Left ventricle myocardium superior (tissue), 1 donor: ENCODE results near the gene SLC1A6. TPM values are rescaled to one million over a fixed set of nuclear protein-coding genes. Genes with fewer than 3 reads are reported as not detected.
"Not testable (repeated sequence)": the region's sequence is repeated elsewhere in the genome, so short reads cannot be mapped to it uniquely, and the experiment has no call there.

Source experiments
- ATAC-seq: fragments of 200-7000 bp; cut with Tn5 transposase; one replicate; pipeline ENCODE4 v1.9.1; 2020; ENCODE audit warnings: mild to moderate bottlenecking, moderate library complexity
- DNase-seq: peaks from one replicate; pipeline ENCODE4 v3.0.0-alpha.2; 2020
- intact Hi-C: fragments of 100-400 bp; cut with micrococcal nuclease; formaldehyde crosslinking; loops from one replicate; pipeline ENCODE4 v1.11.0; 2022
- total RNA-seq: library from RNA; stranded (reverse); fragmentation: NEBNext Ultra II Directional; extraction: Animal tissue kit (Norgen Biotek cat#: 25700); gene quantifications from one replicate; pipeline ENCODE4 v1.2.1, GENCODE V29; 2021
- donor health status: DM: no; HTN: yes; CAD: no; lungs with severe emphysema.

Gene SLC1A6
- total RNA-seq, 1 donor from 2014 or later = not detected

DNA sequence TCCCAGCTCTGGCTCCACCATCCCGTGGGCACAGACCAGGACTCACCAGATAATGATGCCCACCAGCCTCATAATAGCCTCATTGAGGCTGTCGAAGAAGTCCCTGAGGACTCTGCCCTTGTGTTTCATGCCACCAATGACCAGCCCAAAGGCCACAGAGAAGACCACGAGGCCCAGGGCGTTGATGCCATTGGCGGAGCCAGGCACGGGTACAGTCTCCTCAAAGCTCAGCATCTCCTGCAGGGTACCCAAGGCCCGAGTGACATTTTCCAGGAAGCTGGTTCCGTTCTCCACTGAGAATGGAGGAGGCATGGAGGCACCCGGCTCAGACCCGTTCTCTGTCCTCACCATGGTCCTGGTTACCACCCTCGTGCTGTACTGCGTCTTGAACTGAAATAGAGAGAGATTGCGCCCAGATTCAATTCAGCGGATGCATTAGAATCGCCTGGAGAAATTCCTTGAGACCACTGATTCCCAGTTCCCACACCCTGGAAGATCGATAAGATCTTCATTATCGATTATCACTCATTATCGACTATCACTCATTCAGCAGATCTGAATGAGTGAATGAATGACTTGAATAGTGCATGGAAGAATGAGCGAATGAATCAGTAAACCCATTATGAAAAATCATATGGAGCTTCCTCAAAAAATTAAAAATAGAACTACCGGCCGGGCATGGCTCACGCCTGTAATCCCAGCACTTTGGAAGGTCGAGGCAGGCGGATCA, 17.5 kb downstream of the SLC1A6 start:
- DNase-seq (no peak), ATAC-seq (no peak)
- intact Hi-C loops = no loop called here

DNA sequence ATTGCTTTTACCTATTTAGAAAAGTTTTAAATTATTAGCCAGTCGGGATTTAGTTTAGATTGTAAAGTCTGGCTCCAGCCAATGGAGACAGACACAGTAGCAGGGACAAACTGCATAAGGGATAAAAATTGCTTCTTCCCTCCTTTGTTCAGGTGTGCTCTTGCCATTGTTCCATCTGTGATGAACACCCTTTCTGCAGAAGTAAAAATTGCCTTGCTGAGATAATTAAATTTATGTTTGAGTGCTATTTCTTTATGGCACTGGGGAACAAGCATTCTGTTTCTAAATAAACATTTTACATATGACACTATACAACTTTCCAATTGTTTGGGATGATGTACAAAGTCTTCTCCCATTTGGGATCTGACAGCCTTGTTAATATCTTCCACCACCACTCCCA, 20.4 kb downstream of the SLC1A6 start:
- intact Hi-C loops = no loop called here
- DNase-seq = no peak
- ATAC-seq = no peak

DNA sequence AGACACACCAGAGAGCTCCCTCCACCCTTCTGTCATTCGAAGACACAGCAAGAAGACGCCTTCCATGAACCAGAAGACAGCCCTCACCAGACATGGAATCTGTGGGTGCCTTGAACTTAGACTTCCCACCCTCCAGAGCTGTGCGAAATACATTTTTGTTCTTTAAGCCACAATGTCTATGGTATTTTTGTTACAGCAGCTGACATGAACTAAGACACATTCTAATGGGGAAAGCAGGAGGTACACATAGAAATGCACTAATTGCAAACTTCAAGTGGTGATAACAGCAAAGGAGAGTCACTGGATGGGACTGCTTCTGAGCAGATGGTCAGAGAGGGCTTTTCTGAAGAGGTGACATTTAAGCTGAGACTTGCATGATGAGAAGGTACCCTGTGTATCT, 22.2 kb downstream of the SLC1A6 start:
- DNase-seq (no peak), ATAC-seq (no peak)
- intact Hi-C loops = no loop called here

DNA sequence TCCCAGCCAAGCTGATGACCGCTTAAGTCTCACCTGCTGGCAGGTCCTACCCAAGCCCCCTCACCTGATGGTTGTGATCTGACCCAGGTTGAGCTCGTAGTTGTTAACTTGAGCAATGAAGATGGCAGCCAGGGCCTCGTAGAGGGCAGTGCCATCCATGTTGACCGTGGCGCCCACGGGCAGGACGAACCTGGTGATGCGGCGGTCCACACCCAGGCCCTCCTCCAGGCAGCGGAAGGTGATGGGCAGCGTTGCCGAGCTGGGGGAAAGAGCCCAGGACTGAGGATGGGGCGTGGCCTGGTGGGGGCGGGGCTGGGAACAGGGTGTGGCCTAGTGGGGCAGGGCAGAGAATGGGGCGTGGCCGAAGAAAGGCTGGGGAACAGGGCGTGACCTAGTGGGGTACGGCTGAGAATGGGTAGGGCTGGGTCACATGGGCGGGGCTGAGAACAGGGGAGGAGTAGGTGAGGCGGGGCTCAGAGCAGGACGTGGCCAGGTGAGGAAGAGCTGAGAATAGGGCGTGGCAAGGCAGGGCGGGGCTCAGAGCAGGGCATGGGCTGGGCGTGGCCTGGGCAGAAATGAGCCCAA, 25.5 kb downstream of the SLC1A6 start:
- intact Hi-C loops = no loop called here
- no peak for DNase-seq
- no peak for ATAC-seq

DNA sequence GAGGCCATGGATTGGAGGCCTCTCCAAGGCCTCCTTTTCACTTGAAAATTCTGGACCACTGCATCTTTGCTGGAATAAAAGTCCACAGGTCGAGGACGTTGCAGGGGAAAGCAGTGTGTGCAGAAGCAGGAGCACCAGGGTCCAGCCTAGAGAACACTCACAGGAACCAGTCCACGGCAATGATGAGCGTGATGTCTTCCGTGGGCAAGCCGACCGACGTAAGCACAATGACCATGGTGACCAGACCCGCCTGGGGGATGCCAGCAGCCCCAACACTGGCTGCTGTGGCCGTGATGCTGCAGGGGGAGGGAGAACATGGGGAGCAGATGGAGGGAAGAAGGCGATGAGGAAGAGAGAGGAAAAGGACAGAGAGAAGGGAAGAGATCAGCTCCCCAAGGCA, 26.9 kb downstream of the SLC1A6 start:
- intact Hi-C loops = no loop called here
- ATAC-seq (no peak), DNase-seq (no peak)

DNA sequence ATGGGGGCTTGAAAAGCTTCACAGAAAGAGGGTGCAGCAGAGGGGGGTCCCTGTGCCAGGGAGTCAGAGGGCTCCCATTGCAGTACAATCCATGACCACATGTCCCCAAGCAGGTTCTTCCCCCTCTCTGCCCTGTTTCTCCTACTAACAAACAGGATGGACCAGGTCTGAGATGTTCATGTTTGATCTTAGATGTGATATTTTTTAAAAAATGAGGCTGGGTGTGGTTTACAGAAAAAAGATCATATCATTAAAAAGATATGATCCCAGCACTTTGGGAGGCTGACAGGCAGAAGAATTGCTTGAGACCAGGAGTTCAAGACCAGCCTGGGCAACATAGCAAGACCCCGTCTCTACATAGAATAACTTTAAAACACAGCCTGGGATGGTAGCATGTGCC, 29.2 kb downstream of the SLC1A6 start:
- intact Hi-C loops = no loop called here
- DNase-seq = no peak
- no peak for ATAC-seq

DNA sequence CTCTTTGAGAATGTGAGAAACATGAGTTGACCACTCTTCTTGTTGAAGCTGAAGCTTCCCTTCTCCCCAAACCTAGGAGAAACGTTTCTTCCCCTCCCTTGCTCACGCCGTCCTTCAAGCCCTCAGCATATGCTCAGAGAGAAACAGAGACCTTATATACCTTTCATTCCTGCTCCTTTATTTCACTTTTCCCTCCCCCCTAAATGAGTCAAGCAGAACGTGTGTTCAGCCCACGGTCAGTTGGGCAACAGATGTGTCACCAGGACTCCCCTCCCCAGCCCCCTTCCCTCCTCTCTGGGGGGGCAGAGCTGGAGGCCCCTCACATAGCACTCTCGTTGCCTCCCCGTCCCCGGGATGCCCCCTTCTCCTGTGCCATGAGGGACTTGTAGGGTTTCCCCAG, 29.8 kb downstream of the SLC1A6 start:
- ATAC-seq (no peak), DNase-seq (no peak)
- intact Hi-C loops = no loop called here

DNA sequence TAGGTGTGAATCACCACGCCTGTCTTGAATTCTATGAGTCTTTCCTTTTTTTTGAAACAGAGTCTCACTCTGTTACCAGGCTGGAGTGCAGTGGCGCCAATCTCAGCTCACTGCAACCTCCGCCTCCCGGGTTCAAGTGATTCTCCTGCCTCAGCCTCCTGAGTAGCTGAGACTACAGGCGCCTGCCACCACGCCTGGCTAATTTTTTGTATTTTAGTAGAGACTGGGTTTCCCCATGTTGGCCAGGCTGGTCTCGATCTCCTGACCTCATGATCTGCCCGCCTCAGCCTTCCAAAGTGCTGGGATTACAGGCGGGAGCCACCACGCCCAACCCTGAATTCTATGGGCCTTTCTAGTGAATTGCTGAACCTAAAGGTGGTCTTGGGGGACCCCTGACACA, 30.3 kb downstream of the SLC1A6 start:
- DNase-seq, ATAC-seq, intact Hi-C loops: not testable (repeated sequence)

DNA sequence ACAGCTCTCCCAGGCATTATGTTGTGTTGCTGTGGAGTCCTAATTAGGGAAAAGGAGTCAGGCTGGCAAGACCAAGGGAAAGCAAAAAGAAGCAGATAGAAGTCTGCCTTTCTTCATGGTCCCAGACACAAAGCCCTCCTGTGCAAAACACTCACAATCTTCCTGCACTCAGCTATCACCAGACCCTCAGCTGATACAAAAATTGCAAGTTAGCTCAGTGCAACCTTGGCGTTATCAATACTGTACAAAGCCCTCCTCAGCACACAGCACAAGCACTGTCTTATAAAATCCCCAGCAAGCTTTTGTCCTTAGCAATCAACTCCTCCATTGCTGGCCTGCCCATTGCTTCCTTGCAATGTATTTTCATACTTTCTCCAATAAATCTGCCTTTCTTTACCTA, 35.2 kb downstream of the SLC1A6 start:
- ATAC-seq (no peak), DNase-seq (no peak)
- intact Hi-C loops = no loop called here

DNA sequence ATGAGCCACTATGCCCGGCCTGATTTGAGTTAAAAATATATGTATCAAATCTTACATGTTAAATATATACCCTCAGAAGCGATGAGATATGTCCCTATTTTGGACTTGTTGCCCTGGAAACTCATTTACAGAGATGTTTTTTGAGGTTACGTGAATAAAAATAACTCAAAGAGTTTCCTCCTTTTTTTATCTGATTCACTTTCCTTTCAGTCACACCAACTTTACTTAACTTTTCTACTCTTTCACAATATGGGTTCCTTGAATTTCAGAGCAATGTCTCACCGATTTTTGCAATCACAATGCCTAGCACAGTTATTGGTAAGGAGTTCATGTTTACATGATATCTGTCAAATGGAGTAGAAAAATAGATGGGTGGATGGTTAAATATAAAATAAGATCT, 36.1 kb downstream of the SLC1A6 start:
- ATAC-seq (no peak), DNase-seq (no peak)
- intact Hi-C loops = no loop called here

DNA sequence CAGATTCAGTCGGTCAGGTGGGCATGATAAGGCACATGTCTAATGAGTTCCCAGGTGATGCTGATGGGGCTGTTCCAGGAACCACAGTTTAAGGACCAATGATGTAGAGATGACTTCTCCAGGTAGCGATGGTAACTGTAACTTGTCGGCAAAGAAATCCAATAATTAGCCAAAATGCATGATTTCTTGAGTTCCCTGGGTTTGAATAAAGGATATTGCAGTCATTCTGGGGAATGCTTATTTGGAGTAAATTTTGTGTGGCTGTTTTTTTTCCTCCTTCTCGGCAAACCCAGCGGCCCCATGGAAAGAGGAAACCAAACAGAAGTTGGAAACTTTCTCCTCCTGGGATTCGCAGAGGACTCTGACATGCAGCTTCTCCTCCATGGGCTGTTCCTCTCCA, 38.5 kb downstream of the SLC1A6 start, which contains the start of gene OR7C2:
Gene OR7C2, plus strand, starts transcription at position 301 of the 400 bp plus-strand sequence. Its CDS starts 0 bp downstream, at position 301.
- DNase-seq = no peak
- ATAC-seq = no peak
- intact Hi-C loops = no loop called here

DNA sequence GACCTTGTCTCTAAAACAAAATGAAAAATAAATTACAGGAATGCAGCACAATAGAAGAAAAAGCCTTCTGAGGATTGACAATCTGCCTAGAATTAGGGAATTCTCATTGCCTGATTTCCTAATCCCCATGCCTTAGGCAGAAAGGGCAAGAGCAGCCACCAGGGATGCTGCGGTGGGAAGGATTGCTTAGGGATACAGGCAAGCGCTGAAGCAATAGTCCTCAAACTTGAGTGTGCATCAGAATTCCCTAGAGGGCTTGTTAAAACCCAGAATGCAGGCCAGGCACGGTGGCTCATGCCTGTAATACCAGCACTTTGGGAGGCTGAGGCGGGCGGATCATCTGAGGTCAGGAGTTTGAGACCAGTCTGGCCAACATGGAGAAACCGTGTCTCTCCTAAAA, 39.4 kb downstream of the SLC1A6 start:
- DNase-seq (no peak), ATAC-seq (no peak)
- intact Hi-C loops = no loop called here

DNA sequence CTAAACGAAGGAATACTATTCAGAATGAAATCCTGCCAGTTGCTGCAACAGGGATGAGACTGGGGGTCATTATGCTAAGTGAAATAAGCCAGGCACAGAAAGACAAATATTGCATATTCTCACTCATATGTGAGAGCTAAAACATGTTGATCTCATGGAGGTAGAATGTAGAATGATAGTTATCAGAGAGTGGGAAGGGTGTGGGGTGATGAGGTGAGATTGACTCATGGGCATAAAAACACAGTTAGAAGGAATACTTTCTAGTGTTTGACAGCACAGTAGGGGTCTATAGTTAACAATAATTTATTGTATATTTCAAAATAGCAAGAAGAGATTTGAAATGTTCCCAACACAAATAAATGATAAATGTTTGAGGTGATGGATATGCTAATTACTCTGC, 46.2 kb downstream of the SLC1A6 start:
- DNase-seq (no peak), ATAC-seq (no peak)
- intact Hi-C loops = no loop called here

DNA sequence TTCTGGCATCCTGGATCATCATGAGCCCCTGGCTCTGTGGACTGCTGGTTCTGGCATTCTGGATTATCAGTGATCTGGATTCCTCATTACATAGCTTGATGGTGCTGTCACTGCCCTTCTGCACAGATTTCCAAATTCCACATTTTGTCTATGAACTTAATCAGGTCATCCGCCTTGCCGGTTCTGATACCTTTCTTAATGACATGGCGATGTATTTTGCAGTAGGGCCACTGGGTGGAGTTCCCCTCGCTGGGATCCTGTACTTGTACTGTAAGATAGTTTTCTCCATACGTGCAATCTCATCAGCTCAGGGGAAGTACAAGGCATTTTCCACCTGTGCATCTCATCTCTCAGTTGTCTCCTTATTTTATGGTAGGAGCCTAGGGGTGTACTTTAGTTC, 62.8 kb downstream of the SLC1A6 start:
- DNase-seq (no peak), ATAC-seq (no peak)
- intact Hi-C loops = no loop called here

DNA sequence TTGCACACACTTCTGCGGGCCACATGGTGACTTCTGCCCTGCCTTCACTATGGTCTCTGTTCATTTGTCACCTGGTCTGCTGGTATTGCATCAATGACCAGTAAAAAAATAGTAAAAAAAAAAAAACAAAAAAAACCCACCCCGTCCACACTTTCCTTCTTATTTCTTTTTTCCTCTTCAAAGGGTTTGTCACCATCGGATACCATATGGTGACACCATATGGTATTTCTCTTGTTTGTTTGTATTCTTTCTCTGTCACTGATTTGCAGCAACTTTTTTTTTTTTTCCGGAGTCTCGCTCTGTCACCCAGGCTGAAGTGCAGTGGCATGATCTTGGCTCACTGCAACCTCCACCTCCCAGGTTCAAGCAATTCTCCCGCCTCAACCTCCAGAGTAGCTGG, 64.5 kb downstream of the SLC1A6 start:
- DNase-seq = no peak
- no peak for ATAC-seq
- intact Hi-C loops = no loop called here

DNA sequence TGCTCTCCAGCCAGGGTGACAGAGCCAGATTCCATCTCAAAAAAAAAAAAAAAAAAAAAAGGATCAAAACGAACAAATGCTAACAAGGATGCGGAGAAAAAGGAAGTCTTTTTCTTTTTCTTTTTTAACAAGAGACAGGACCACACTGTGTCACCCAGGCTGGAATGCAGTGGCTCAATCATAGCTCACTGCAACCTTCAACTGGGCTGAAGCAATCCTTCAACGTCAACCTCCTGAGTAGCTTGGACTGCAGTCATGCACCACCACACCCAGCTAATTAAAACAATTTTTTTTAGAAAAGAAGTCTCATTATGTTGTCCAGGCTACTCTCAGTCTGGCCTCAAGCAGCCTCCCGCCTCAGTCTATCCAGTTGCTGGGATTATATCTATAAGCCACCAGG, 73.0 kb downstream of the SLC1A6 start:
- DNase-seq (no peak), ATAC-seq (no peak)
- intact Hi-C loops = no loop called here

DNA sequence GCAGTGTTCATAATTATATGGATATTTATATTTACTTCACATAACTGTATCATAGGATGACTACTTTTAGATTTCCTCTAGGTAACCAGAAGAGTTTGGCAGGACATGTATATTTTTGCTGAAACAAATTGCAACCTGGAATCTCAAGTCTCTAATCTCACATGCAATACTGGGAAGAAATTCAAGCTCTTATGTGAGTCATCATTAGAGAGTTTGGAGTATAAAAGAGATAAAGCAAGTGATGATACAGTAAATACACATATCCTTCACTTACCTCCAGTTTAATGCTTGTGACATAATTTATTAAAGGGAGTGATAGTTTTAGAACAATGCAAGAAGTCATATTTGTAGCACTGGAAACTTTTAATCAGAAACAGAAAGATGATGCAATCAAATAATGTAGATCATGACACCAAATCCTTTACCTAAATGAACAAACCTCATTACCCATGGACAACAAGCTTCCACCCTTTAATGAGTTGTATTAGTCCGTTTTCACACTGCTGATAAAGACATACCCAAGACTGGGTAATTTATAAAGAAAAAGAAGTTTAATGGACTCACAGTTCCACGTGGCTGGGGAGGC, 77.9 kb downstream of the SLC1A6 start:
- DNase-seq = no peak
- intact Hi-C loops = no loop called here
- ATAC-seq = no peak
